ENCODE data around the gene USP44. TPM values are rescaled to one million over a fixed set of nuclear protein-coding genes. Genes with fewer than 3 reads are reported as not detected.
A peak's percentile ranks its signal among the peaks of the same experiment; 100 is the strongest.

The USP44 gene
- total RNA-seq, 2 donors from 2014 or later: 17.5 to 30.8 TPM

DNA sequence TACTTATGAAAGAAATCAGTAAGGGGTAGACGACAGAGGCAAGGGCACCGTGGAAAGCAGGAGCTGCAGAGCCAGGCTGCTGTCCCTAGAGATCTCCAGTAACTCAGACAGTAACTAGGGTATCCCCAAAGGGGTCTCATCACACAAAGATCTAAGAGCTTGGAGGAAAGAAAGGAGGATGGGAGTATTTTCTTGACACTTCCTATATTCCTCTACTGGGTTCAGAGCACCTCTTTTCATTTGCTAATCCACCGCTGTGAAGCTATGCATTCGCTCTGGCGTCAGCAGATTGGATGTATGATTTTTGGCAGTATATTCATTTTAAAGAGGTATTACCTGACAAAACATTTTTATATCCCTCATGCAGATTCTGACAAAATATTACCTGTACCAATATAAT, 12.6 kb downstream of the USP44 start:
- Histone ChIP-seq H3K9me3 (ENCODE audit: control insufficient read depth, low read length) (no peaks in the 10 kb centered on the region), H3K4me3 (ENCODE audit: low read length) (no peak overlapping the region), H3K27ac (ENCODE audit: low read depth, low read length) (no peak overlapping the region), H3K36me3 (ENCODE audit: control insufficient read depth, insufficient read depth, low read length) (no peaks in the 10 kb centered on the region), H3K27me3 (ENCODE audit: control insufficient read depth, insufficient read depth, low read length, poor library complexity, severe bottlenecking) (peaks cover 8% of the 10 kb centered on the region), H3K9ac (ENCODE audit: extremely low read depth, low read length, poor library complexity, severe bottlenecking) (no peak overlapping the region), H3K4me1 (ENCODE audit: control insufficient read depth, insufficient read depth, low read length) (no peaks in the 10 kb centered on the region)
- Mint-ChIP-seq H3K36me3 (ENCODE audit: low read depth) (peaks cover 2% of the 10 kb centered on the region), H3K4me3 (peak overlapping the region; percentile 15), H3K27me3 (ENCODE audit: insufficient read depth) (peaks cover 9% of the 10 kb centered on the region), H3K4me1 (peaks cover 26% of the 10 kb centered on the region), H3K27ac (peak overlapping the region; percentile 18), H3K9me3 (no peaks in the 10 kb centered on the region)
- peak; percentile 63 for DNase-seq
- TF ChIP-seq, protein P1, sequence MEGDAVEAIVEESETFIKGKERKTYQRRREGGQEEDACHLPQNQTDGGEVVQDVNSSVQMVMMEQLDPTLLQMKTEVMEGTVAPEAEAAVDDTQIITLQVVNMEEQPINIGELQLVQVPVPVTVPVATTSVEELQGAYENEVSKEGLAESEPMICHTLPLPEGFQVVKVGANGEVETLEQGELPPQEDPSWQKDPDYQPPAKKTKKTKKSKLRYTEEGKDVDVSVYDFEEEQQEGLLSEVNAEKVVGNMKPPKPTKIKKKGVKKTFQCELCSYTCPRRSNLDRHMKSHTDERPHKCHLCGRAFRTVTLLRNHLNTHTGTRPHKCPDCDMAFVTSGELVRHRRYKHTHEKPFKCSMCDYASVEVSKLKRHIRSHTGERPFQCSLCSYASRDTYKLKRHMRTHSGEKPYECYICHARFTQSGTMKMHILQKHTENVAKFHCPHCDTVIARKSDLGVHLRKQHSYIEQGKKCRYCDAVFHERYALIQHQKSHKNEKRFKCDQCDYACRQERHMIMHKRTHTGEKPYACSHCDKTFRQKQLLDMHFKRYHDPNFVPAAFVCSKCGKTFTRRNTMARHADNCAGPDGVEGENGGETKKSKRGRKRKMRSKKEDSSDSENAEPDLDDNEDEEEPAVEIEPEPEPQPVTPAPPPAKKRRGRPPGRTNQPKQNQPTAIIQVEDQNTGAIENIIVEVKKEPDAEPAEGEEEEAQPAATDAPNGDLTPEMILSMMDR (conservative IDR thresholded peaks at IDR 0.05): no peak
- WGBS, 2 experiments (ENCODE audit: insufficient coverage in 1 of 2, insufficient read length in 1 of 2): 31% methylated on average over 5 of the region's 5 CpGs; no CpG with 5 or more reads in 1 of the 2 experiments

DNA sequence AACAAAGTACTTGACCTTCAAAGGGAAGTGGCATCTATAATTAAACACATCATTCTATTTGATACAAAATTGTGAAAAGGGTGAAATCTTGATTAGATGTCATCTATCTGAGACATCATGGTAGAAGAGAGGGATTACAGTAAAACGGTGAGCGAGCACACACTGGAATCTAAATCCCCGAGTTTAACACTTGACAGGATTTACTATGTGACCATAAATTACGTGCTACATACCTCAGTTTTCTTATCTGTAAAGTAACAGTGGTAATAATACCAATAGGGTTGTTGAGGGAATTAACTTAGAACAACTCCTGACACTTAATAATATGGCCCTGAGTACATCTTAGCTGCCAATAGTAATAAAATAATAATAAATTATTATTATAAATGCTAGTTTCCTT, 13.3 kb downstream of the USP44 start:
- Mint-ChIP-seq H3K4me3 (no peak overlapping the region), H3K9me3 (no peaks in the 10 kb centered on the region), H3K4me1 (peaks cover 26% of the 10 kb centered on the region), H3K27me3 (ENCODE audit: insufficient read depth) (peaks cover 9% of the 10 kb centered on the region), H3K36me3 (ENCODE audit: low read depth) (peaks cover 4% of the 10 kb centered on the region), H3K27ac (no peak overlapping the region)
- TF ChIP-seq, protein P1 (conservative IDR thresholded peaks at IDR 0.05): no peak
- H3K4me3 ChIP-seq (ENCODE audit: low read length): no peak overlapping the region
- WGBS, 2 experiments (ENCODE audit: insufficient coverage in 1 of 2, insufficient read length in 1 of 2): 32 to 92% methylated on average over 3 to 4 of the region's 4 CpGs
- no peaks in the 10 kb centered on the region for H3K36me3 ChIP-seq (ENCODE audit: control insufficient read depth, insufficient read depth, low read length)
- no peak overlapping the region for H3K27ac ChIP-seq (ENCODE audit: low read depth, low read length)
- H3K4me1 ChIP-seq (ENCODE audit: control insufficient read depth, insufficient read depth, low read length): no peaks in the 10 kb centered on the region
- no peak for DNase-seq
- no peaks in the 10 kb centered on the region for H3K9me3 ChIP-seq (ENCODE audit: control insufficient read depth, low read length)
- H3K27me3 ChIP-seq (ENCODE audit: control insufficient read depth, insufficient read depth, low read length, poor library complexity, severe bottlenecking): peaks cover 8% of the 10 kb centered on the region
- H3K9ac ChIP-seq (ENCODE audit: extremely low read depth, low read length, poor library complexity, severe bottlenecking): no peak overlapping the region

DNA sequence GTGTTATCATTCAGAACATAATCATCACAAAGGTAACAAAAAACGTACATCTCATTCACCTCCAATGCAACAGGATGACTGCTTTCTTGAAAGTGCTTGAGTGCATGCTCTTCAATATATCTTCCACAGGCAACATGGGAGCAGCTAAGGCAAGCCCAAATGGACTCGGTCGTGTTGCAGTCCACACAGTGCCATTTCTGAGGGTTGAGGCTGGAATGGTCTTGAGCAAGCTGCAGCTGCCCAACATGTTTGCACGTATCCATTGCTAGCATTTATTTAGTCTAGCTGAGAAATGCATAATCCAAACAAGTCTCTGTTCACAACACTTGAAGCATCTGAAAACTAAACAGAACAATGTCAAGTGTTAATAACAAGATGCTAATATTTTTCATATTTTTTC, 17.3 kb downstream of the USP44 start:
- no peaks in the 10 kb centered on the region for H3K27me3 ChIP-seq (ENCODE audit: control insufficient read depth, insufficient read depth, low read length, poor library complexity, severe bottlenecking)
- H3K4me3 Mint-ChIP-seq: no peak overlapping the region
- no peak overlapping the region for H3K9ac ChIP-seq (ENCODE audit: extremely low read depth, low read length, poor library complexity, severe bottlenecking)
- H3K4me1 Mint-ChIP-seq: peaks cover 25% of the 10 kb centered on the region
- H3K36me3 Mint-ChIP-seq (ENCODE audit: low read depth): peaks cover 12% of the 10 kb centered on the region
- DNase-seq: no peak
- H3K4me3 ChIP-seq (ENCODE audit: low read length): no peak overlapping the region
- no peak overlapping the region for H3K27ac Mint-ChIP-seq
- TF ChIP-seq, protein P1 (conservative IDR thresholded peaks at IDR 0.05): no peak
- no peaks in the 10 kb centered on the region for H3K9me3 ChIP-seq (ENCODE audit: control insufficient read depth, low read length)
- H3K36me3 ChIP-seq (ENCODE audit: control insufficient read depth, insufficient read depth, low read length): no peaks in the 10 kb centered on the region
- WGBS, 2 experiments (ENCODE audit: insufficient coverage in 1 of 2, insufficient read length in 1 of 2): 72 to 87% methylated on average over 2 to 4 of the region's 4 CpGs
- H3K9me3 Mint-ChIP-seq: no peaks in the 10 kb centered on the region
- no peaks in the 10 kb centered on the region for H3K4me1 ChIP-seq (ENCODE audit: control insufficient read depth, insufficient read depth, low read length)
- peaks cover 4% of the 10 kb centered on the region for H3K27me3 Mint-ChIP-seq (ENCODE audit: insufficient read depth)
- H3K27ac ChIP-seq (ENCODE audit: low read depth, low read length): no peak overlapping the region
